Fibroblast of lung (primary cell): ENCODE measurements around the gene NUMBL.
A peak's percentile ranks its signal among the peaks of the same experiment; 100 is the strongest.

Experiments
- EZH2 ChIP-seq: IDR thresholded peaks from 2 replicates; pipeline ENCODE4 v1.5.1; 2012; ENCODE audit warnings: low read length, control low read depth, mild to moderate bottlenecking; ENCODE audit errors: missing control alignments
- TF ChIP-seq, protein P1 (sequence below), 2 donors: IDR thresholded peaks in 1 of 2; conservative IDR thresholded peaks in 1 of 2; 1 replicate in 1 of 2; 2 replicates in 1 of 2; pipeline ENCODE4 v1.5.1; 2011 to 2012; ENCODE audit warnings: low read length in 2 of 2, control low read depth in 1 of 2, inconsistent platforms in 1 of 2, low read depth in 1 of 2, mild to moderate bottlenecking in 1 of 2

DNA sequence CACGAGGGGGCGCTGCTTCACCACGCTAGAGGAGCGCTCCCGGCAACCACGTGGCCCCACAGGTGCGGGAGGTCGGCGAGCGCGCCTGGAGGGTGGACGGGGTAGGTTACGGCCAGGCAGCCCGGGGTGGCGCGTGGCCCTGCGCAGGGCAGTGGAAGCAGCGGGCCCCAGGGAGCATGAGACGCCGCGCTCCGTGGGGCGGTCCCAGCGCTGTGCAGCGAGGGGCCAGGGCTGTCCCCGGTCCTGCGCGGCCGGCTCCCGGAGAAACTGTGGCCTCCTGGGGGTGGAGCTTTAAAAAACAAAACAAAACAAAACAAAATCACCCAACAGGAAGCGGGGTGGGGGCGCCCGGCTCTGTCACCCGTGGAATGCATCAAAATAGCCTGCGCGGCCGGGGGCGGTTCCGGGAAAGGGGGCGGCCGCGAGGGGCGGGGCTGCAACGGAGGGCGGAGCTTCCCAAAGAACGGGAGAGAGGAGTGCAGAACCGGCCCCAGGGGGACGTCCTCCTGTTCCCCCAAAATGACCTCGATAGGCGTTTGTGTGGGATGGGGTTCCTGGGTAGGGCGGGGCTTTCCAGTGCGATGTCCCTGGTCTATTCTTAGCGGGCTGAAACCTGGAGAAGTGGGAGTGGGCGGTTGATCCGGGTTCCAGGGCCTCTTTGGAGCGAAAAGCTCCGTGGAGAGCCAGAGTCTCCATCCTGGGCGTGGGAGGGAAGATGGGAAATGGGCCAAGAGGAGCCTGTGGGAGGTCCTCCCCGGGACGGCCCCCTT is 27.3 kb downstream of the NUMBL start:
- TF ChIP-seq, protein P1, sequence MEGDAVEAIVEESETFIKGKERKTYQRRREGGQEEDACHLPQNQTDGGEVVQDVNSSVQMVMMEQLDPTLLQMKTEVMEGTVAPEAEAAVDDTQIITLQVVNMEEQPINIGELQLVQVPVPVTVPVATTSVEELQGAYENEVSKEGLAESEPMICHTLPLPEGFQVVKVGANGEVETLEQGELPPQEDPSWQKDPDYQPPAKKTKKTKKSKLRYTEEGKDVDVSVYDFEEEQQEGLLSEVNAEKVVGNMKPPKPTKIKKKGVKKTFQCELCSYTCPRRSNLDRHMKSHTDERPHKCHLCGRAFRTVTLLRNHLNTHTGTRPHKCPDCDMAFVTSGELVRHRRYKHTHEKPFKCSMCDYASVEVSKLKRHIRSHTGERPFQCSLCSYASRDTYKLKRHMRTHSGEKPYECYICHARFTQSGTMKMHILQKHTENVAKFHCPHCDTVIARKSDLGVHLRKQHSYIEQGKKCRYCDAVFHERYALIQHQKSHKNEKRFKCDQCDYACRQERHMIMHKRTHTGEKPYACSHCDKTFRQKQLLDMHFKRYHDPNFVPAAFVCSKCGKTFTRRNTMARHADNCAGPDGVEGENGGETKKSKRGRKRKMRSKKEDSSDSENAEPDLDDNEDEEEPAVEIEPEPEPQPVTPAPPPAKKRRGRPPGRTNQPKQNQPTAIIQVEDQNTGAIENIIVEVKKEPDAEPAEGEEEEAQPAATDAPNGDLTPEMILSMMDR (conservative IDR thresholded peaks at IDR 0.05 in 1 of 2, IDR thresholded peaks at IDR 0.05 in 1 of 2; ENCODE audit: low read depth in 1 of 2, low read length in 2 of 2): peak in 1 of 2 donors; percentile 80
- no peak for TF ChIP-seq EZH2
